Measurements from ENCODE around the gene ABCB6.

ABCB6 gene

DNA sequence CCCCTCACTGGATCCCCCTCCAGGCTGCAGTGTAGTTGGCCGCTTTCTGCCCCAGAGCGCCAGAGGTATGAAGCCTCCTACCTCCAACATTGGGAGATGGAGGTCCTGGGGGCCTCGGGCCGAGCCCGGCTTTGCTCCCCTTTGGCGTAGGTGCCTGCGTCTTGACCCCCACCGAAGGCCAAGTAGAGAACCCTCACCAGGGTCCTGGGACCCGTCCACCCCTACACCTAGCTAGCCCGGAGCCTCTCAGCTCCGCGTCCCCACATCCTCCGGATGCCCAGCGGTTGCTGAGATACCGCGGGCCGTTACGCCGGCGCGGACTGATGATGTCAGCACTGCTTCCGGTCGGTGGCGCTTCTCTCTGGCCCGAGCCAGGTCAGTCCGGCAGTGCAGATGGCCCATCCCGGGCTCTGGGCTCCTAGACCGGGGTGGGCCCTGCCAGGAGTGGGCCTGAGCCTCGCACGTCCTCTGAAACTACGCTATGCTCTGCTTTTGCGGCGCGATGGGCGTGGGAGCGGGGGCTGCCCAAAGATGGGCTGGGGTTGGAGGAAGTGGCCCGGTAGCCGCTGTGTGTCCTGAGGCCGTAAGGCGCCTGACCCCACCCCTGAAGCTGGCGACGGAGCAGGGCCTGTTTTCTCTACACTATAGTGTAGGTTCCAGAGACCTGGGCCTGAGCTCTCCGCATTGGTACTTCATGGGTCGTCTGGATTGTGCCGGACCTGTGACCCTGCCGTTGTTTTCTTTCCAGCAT, 26.6 kb upstream of the ABCB6 start, which contains the start of the genes GLB1L and STK16:
Gene GLB1L (minus strand): TSS at position 297 of the 751 bp plus-strand sequence. CDS start 1,871 bp downstream, outside the sequence.
Gene STK16 (plus strand): TSS at position 332 of the 751 bp plus-strand sequence. CDS start 521 bp downstream, outside the sequence.
- DNase-seq: peak; percentile 87 to 89

DNA sequence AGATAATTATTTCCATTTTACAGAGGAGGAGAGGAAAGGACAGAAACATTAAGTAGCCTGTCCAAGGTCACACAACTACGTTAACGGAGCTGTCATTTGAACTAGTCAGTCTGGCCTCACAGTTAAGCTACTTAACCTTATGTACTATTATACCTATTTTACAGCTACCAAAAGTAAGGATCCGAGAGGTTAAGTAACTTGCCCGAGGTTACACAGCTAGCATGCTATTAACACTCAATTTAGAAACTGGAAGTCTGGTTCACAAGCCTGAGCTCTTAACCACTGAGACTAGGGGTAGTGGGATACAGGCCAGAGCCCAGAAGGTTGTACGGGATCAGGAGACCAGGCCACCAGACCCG, 26.0 kb upstream of the ABCB6 start:
- DNase-seq: no peak

DNA sequence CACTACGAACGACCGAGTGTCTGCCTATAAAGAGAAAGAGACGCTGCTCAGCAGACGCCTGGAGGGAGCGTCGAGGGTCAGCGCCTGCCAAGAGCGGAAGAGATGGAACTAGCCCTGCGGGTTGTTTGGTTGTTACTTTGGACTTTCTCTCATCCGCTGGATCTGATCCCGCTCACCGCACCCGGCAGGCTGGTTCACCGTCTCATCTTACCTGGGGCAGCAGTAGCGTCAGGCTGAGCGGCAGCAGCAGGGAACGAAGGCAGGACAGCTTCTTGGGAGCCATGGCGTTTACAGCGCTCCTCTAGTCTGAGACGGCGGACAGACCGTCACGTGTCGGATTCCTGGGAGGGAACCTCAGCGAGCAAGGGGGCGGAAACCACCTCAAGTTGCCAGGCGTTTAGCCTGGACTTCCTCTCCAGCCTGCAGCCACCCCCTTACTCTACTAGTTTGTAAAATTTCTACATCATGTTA, 24.6 kb upstream of the ABCB6 start:
- DNase-seq: no peak

DNA sequence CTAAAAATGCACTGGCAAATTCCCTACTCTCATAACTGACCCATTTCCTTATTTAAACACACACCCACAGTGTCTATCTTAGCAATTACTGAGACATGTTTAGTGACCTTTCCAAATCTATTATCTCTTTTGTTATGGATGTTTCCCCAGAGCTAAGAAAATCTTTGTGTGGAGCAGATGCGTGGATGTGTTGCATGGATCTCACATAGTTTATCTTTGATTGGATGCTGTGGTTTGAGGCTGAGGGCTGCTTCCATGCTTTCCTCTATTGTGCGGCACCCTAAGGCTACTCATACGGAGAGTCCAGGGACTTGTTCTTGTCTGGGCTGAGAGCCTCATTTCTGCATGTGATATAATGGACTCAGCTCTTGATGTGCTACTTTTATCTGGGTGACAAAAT, 15.6 kb upstream of the ABCB6 start:
- no peak for DNase-seq

DNA sequence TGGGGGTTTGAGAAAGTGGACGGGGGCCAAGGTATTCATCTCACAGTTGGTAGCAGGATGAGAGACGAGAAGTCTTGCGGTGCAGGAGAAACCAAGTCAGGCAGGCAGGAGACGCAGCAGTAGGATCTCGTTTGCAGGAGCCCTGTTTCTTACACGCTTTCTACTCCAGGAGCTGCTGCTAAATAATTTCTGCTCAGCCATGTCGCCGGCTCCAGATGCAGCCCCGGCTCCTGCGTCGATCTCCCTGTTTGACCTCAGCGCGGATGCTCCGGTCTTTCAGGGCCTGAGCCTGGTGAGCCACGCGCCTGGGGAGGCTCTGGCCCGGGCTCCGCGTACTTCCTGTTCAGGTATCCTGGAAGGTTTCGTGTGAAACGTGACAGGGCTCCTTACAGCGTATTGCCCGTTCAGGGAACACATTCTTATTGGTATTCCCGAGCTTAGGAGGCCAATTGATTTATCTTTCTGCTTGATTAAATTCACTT, 11.3 kb upstream of the ABCB6 start:
- peak in 1 of 2 experiments; percentile 35 for DNase-seq

DNA sequence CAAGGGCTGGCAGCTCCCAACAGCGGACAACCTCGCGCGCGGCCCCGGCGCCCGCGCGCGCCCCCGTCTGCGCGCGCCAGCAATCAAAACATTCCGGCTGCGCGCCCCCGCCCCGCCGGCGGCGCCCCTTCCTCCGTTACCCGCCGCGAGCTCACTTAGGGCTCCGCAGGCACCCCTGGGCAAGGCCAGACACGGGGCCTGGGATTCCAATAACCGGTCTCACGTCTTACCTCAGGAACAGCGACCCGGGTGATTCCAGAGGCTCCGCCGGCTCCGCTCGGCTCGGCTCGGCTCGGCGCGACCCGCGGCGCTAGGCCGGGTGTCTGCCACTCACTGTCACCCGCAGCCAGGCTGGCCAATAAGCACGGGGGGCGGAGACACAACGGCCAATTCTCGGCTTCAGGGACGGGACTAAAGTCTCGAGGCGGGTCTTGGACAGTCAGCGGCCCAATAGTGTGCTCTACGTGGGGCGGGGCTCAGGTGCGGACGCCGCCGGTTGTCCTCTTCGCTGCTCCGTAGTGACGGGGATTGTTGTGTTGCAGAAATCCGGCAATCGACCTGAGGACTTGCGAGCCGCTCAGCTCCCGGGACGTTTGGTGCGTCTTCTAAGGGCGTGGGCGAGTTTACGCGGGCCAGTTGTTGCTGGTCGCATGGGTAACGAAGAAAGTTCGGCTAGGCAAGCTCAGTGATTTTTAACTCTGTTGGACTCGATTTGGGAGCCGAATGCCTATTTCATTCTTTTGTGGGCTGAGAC, 10.7 kb upstream of the ABCB6 start, which contains the start of the genes ANKZF1 and ATG9A:
Gene ANKZF1 (plus strand): TSS at position 502 of the 754 bp plus-strand sequence. CDS start 452 bp downstream, outside the sequence.
Gene ATG9A (minus strand): TSS at position 332 of the 754 bp plus-strand sequence. CDS start 1,612 bp downstream, outside the sequence.
- DNase-seq: peak; percentile 97 to 98

DNA sequence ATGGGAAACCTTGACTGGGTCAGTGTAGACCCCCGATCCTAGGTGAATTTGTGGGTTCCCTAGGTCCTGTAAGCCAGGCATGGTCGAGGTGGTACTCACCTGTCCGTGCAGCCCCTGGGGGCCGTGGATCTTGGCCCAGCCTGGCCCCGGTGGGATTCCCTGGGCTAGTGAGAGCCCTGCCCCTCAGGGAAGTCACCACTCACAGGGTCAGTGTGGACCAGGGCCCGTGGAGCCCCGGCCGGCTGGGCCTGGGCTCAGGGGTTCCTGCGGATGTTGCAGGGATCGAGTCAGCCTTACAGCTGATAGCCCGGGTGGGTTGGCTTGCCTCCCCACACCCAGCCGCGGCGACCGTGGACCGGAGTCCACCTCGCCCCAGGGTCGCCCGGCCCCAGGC, 10.2 kb upstream of the ABCB6 start:
- no peak for DNase-seq

DNA sequence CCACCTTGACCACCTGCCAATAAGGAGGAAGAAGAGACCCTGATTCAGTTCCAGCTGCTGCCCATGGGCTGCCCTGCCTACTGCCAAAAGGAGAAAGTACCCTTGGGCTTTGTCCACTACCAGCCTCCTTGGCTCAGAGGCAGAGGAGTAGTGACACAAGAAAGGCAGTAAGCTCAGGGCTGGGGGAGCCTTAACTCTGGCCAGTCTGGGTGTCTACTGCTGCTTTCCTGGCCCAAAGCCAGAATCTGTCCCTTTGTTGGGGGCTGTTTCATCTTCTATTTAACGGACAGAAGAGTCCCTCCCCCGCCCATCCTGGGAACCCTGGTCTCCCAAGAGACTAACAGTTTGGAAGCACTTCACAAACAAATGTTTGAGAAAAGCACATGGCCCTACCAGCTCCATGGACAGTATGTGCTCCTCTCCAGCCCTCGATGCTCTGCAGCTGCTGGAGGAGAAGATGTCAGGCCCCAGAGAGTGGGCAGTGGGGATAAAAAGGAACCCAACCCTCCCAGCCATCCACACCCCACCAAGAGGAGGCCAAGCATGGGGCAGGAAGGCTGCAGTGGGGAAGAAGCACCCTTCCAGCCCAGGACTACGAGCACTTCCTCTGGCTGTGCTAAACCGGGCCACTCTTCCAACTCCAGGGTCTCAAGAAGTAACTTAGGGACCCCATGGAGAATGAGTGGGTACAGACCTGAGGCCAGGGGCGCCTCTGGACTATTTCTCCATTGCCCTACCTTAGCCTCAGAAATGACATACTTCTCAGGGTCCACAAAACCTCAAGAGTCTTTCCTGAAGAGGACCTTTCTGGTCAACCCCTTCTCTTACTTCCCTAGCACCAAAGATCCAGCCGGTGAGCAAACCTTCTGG, 9.5 kb upstream of the ABCB6 start:
- no peak for DNase-seq

DNA sequence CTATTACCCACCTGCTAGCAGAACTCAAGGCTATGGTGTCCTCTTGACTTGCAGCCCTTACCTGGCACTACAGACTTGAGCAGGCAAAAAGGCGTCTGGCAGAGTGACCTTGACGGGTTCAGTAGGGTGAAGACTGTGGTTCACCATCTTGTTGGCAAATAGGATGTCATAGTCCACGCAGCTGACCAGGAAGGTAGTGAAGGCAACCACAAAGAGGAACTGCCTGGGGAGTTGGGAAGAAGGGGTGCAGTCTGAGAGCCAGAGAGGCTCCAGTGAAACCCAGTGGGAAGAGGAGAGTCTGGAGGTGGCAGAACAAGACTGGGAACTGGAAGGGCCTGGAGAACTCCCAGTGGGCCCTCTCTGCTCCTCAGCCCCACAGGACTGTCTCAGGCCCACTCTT, 6.6 kb upstream of the ABCB6 start:
- no peak for DNase-seq

DNA sequence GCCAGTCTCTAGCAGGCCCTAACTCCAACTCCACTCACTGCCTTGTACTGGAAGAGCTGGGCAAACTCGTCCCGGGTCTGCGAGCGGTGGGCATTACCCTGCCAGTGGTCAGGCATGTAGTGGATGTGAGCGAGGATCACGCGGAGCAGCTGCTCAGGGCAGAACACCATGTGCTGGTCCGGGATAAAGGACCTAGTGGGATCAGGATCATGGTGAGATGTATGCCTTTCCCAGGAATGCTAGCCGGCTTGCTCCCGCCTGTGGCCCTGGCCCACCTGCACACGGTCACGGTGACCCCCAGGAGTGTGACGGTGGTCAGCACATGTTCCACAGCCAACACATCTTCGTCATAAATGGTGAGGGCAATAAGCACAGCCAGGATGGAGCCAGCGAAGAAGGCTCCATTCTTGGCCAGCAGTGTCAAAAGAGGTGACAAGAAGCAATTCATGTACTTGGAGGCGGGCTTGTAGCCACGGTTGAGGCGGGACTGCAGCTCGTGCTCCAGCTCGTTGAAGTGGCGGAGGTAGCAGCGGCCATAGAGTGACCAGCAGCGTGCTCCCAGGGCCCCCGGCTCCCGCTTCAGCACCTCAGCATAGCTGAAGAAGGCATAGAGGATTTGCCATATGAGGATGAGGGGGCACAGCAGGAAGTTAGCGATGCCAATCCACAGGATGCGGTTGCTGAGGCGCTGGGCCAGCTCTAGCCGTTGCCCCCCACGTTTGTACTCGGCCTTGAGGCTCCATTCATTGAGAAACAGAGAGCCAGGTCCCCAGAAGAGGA, 5.3 kb upstream of the ABCB6 start:
- DNase-seq: no peak

DNA sequence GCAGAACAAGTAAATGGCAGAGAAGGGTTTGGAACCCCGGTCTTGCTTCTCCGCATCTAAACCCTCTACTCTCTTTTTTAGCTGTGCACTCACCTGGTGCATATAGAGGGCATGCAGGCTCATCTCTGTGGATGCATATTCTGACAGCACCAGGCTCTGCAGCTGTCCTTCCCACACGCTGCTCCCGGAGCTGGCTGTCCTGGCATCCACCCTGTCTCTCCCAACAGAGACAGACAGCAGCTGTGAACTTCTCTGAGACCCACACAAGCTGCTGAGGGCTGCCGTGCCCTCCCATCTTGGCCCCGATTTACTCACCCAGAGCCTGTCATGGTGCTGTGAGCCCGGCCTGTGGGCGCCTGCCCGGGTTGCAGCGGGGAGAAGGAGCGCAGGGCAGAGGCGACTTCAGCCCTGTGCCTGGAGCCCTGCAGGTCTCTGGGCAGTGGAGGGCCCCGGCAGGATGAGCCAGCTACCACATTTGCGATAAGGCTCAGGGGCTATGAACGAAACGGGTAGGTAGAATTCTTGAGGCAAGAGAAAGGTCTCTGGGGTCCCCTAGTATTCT, 3.3 kb upstream of the ABCB6 start:
- no peak for DNase-seq

DNA sequence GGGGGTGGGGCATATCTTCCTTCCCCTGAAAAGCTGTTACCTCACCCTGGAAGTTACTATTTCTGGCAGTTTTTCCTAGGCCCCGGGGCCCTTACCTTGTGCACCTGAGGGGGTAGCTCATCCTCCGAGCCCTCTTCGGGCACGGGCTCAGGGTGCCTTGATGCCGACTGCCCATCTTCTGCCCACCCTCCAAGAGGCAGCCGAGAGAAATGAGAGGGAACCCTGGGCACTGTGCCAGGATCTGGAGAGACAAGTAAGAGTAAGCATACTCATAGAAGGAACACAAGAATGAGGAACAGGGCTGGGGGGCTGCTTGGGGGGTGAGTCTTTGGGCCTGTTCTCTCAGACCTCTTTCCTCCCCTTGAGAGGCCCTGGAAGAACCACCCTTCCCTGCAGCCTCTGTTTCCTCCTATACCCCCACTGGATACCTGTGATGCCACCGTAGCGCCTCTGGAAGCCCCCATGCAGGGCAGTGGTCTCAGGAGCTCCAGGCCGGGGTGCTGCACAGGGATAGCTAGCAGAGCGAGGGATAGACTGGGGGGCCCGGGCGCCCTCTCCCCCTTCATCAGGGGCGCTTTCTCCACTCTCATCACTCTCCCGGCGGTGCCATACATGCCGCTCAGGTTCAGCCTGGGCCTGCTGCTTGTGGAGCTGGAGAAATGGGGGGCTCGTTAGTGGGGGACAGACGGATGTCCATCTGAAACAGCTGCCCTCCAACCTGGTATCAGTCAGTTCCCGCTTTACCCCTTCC, 2.1 kb upstream of the ABCB6 start:
- DNase-seq: no peak

DNA sequence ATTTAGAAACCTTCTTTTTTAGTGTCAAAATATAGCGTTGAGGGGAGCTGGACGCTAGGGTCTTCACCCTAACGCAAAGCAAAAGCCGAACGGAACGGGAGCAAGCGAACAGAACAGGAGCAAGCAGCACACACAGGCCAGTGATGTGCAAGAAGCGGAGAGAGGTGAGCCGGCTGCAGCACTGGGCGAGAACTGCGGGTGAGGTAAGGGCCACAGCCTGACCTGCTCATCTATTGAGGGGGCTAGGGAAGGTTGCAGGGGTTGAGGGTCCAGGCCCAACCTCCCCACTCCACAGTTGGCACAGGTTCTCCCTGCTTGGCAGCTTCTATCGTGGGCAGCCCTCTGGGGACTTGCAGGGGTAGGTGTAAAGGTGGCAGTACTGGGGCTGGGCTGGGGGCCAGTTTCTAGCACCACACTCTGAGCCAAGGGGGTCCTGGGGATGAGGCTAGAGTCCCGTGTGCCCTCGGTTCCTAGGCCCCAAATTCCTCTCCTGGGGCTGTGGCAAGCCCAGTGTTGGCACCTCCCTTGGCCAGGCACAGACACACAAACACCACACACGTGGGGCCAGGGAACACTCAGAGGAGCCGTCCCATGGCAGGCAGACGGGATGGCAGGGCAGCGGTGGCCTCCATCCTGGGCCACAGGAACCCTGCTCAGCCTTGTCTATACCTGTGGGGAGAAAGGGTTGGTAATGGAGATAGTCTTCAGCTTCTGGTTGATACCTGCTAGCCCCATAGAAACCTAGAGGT, 1.2 kb upstream of the ABCB6 start:
- no peak for DNase-seq

DNA sequence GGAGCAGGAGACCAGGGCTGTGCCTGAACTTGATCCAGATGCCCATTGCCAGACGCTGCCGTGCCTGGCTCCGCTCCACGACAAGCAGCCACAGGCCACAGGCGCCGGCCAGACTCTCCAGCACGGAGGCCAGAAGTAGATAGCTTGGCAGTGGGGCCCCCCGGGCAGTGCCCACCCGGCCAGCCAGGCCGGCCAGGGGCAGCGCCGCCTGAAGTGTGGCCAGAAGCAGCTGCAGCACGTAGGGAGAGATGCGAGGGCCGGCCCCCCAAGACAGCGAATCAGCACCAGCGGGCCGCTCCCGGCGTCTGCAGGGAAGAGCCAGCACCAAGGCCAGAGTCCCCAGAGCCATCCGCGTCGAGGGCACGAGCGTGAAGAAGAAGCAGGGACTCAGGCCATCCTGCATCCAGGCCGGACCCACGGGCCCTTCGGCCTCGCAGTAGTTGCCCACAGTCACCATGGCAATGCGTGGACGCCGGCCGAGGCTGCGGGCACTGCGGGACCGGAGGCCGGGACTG, 484 bp downstream of the ABCB6 start:
- peak in 1 of 2 experiments; percentile 65 for DNase-seq

DNA sequence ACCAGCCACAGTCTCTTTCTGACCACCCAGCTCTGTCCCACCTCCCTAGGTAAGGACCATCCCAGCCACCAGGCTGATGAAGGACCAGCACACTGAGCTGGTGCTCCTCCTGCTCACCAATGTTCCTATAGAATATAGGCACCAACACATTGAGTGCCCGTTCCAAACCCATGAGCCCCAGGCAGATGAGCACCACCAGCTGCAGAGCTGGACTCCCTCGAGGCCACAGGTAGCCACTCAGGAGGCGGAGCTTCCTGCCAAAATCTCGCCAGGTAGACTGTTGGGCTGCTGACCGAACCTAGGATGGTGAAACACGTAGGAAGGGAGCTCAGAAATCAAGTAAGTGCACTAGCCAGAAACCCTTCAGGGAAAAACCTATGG, 2.2 kb downstream of the ABCB6 start:
- no peak for DNase-seq

DNA sequence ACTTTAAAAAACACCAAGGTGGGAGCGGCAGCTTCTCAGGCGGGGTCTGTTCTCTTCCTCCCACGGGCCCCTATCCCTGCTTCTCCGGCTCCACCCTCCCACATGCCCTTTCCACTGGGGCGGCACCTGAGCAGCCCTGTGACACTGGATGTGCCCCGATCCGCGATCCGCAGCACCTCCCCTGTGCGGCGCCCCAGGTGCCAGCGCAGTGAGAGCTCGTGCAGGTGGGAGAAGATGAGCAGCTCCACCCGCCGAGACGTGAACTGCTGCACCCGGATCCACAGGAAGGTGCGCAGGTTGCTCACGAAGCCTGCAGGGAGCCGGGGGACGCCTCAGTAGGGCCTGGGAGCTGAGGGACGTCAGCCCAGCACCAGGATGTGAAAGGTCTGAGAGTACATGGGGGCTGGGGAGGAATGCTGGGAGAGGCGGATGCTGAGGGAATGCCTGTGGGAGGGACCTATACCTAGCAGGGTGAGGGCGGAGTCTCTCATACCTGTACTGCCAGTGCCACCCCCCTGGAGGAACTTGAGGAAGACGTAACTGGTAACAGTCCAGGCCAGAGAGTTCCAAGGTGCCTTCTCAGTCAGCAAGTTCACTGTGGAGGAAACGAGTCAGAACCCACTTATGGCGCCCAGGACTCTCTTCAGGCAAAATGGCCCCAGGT, 2.8 kb downstream of the ABCB6 start:
- DNase-seq: no peak

DNA sequence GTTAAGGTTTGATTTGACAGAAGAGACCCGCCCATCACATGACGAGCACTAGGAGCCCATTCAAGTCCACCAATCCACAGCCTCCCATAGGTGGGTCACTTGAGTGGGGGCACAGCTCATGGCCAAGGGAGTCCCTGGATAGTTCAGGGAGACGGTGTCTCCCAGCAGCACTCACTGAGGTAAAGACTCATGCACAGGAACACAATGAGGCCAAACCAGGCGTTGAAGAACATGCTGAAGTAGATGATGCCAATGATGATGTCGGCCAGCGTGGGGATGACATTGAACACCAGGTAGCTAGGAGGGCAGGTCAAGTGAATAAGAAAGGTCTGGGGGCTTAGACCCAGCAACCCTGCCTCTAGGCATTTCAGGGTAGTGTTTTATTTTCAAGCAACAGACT, 4.0 kb downstream of the ABCB6 start:
- DNase-seq: no peak

DNA sequence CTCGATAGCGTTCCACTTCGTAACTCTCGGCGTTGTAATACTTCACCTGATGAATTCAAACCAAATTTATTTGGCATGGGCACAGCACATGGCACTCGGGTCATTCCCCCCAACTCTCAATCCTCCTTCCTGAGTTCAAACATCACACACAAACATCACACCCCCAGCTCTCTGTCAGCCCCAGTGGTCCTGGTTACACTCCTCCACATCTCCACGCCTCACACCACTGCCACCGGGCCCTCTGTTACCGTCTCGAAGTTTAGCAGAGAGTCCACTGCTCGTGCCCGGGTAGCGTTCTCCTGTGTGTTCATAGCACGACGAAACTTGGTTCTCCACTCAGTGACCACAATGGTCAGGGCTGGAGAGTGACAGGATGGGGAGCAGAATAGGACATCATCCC, 4.6 kb downstream of the ABCB6 start:
- no peak for DNase-seq

DNA sequence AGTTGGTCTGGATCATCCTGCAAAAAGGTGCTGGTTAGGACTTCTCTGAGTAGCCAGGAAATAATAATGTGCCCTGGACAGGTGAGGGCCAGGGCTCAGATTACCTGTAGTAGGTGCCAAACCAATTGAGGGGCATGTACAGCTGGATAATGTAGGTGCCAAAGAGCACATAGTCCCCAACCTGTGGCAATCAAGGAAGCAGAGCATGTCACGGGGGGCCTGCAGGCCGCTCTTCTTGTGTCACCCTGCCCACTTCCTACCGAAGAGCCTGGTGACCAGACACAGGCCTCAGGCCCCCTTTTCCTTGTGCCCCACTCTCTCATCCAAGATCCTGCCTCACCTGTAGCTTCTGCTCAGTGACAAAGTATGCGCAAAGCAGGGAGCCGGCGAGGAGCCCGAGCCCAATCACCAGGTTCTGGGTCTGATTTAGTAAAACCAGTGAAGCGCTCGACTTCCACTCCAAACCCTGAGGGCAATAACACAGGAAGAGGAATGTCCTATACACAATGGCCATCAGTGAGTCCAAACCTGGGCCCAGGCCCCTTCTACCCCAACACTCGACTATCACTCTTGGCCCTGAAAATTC, 5.2 kb downstream of the ABCB6 start:
- DNase-seq: no peak

Measured in SHP77 (cell line).